HG02763 (cell line): ENCODE data around the gene SETD1B.

Experiments used
- ATAC-seq: cut with Tn5 transposase; IDR thresholded peaks from one replicate; pipeline ENCODE4 v1.9.1; 2021; ENCODE audit warnings: mild to moderate bottlenecking, moderate library complexity; ENCODE audit not compliant: unreplicated experiment

The SETD1B gene

DNA sequence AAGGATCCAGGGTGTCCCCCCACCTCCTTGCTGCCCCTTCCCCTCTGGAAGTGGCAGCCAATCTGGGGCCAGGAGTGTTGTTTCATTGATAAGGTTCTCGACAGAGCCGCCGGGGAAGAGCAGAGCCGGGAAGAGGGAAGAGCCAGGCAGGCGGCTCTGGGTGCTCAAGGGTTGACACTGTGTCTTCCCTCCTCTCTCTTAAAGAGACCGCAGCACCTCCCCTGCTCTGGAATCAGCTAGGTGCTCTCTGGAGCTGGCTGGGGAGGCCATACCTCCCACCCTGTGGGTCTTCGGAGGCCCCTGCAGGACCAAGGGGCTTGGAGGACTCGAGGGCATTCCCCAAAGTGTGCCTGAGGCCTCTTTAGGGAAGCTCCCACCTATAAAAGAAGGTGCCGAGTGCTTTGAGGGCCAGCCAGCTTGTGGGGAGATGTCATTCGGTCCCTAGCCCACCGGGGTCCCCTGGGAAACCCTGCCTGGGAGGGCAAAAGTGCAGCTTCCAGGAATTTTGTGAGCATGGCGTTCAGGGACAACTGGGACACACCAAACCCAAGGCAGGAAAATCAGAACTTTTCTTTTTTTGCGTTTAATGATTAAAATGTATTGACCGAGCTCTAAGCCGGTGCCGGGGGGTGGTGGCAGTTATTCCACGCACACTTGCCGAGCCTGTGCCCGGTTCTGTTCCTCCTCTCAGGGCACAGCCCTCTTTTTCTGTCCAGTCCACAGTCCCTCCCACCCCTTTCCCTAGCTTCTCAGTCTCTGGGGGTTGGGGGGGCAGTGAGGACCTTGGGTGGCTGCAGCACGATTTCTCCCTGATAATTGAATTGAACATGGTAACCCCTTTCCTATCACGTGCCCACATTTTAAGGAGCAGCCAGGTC, 3.0 kb downstream of the SETD1B start:
- ATAC-seq = no peak

DNA sequence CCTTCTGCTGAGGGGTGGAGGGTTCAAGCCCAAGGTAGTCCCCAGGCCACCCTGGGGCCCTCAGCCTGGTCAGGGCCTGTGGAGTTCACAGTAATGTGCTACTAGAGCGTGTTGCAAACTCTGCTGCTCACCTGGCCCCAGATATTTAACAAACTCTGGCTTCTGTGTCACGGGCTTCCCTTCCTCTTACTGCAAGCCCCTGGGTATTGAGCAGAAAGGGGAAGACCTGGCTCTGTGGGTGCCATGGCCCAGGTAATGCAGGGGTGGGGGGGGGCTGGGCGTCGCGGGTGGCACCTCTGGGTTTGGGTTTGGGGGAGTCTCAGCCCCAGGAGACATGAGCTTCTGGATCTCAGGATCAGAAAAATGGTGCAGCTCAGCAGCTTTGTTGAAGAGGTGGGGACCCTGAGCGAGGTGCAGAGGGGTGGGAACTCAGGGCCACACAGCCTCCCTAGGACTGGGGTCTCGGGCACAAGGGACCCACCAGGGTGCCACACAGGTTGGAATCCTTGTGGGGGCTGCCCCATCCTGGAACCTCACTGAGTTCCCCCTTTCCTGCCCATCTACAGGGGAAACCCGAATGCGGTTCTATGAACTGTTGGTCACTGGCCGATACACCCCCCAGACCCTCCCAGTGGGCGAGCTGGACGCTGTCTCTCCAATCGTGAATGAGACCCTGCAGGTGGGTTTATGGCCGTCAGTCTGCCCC, 4.0 kb downstream of the SETD1B start:
- no peak for ATAC-seq

DNA sequence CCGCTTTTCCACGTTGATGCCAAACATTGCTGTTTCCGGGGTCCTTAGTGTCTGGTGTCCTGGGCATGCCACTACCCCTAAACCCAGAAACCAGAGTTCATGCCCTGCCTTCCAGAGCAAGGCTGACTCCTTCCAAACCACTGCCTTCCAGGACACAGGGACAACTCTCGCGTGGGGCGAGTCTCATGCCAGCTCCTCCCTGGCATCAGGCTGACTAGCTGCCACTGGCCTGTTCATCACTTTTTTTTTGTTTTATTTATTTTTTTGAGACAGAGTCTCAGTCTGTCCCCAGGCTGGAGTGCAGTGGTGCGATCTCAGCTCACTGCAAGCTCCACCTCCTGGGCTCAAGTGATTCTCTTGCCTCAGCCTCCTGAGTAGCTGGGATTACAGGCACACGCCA, 4.8 kb downstream of the SETD1B start:
- no peak for ATAC-seq

DNA sequence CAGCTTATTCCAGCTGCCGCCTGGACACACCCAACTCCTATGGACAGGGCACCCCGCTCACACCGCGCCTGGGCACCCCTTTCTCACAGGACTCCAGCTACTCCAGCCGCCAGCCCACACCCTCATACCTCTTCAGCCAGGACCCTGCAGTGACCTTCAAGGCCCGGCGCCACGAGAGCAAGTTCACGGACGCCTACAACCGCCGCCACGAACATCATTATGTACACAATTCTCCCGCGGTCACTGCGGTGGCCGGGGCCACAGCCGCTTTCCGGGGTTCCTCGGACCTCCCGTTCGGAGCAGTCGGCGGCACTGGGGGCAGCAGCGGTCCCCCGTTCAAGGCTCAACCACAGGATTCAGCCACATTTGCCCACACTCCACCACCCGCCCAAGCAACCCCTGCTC, 5.9 kb downstream of the SETD1B start:
- ATAC-seq = no peak

- ATAC-seq = no peak
These were observed 6.5 kb downstream of the SETD1B start for GRCh38 chr12:121810234-121810817.

- ATAC-seq = no peak
These were observed 7.1 kb downstream of the SETD1B start for GRCh38 chr12:121810833-121811433.

DNA sequence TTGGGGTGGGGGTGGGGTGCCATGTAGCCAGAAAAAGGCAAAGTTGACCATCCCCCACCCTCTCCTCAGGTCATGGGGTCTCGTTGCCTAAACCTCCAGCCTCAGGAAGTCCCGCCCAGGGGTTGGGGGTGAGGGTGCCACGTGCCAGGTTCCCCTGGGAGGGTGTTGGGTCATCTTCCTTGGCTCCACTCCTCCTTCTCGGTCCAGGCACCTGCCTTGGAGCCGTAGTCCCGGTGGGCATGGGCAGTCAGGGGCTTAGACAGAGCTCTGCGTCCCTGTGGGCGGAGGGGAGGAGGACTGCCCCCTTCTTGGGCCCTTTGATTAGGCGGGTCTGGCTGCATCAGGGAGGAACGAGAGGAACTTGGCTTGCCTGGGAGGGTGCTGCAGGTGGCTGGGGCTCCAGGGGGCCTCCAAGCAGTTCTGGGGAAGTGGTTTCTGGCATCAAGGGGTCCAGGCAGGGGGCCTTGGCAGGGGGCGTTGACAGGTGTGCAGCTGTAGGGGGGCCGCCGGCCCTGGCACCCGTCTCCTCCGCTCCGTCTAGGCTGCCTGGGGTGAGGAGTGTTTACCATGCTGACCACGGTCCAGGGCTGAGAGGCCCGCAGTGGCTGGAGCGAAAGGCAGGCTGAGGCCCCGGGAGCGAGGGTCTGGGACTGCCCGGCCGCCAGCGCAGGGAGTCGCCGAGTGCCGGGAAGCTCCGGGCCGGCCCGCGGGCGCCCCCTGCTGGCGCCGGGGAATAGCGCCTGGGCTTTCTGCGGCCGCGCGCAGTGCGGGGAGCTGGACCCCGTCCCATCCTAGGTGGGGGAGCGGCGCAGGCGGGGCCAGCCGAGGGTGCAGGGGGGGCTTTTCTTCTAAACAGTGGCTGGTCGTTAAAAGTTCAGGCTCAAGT, 7.9 kb downstream of the SETD1B start:
- ATAC-seq = peak; percentile 60

- peak; percentile 22 for ATAC-seq
These were observed 8.6 kb downstream of the SETD1B start for GRCh38 chr12:121812320-121812871.

DNA sequence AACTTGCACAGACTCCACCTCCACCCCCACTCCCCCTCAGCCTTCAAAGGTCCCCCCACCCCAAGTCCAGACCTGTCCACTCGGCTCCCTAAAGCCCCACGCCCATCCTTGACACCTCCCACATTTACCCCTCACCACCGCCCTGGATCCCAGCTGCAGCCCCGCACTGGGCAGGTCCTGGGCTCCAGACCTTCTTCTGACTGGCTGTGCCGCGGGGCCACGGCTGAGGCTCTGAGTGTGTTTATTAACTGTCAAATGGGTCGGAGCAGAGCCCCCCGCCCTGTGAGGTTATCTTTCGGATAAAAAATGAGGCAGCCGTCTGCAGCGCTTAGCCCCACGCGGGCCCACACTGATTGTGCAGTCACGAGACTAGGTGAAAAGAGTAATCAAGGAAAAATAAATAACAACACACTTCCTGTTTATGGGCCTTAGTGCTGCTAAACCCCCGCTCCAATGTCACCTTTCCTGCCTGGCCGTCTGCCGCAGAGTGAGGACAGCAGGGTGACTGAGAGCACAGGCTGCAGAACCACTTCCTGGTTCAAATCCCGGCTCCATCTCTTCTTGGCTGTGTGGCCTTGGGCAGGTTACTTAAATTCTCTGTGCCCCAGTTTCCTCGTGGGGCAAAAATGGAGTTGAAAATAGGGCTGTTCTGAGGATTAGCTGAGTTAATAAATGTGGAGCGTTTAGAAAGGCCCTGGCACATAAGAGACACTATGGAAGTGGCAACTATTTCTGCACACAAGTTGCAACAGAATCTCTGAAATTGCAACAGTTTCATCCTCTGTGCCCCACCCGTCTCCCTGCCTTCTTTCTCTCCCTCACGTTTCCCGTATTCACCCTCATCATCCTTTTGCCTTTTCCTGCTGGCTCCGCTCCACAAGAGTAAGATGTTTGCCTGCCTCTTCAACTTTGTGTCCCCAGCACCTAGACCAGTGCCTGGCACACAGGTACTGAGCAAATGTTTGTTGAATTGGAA, 9.4 kb downstream of the SETD1B start:
- no peak for ATAC-seq

DNA sequence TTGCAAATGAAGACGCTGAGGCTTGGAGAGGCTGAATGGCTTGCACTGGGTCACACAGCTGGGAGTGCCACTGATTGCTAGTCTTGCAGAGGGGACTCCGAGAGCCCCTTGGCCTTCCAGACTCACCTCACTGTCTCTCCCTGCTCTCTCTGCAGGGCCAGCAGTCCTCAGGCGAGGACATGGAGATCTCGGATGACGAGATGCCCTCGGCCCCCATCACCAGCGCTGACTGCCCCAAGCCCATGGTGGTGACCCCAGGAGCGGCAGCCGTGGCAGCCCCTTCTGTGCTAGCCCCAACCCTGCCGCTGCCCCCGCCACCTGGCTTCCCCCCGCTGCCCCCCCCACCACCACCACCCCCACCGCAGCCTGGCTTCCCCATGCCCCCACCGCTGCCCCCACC, 10.1 kb downstream of the SETD1B start:
- ATAC-seq = no peak

DNA sequence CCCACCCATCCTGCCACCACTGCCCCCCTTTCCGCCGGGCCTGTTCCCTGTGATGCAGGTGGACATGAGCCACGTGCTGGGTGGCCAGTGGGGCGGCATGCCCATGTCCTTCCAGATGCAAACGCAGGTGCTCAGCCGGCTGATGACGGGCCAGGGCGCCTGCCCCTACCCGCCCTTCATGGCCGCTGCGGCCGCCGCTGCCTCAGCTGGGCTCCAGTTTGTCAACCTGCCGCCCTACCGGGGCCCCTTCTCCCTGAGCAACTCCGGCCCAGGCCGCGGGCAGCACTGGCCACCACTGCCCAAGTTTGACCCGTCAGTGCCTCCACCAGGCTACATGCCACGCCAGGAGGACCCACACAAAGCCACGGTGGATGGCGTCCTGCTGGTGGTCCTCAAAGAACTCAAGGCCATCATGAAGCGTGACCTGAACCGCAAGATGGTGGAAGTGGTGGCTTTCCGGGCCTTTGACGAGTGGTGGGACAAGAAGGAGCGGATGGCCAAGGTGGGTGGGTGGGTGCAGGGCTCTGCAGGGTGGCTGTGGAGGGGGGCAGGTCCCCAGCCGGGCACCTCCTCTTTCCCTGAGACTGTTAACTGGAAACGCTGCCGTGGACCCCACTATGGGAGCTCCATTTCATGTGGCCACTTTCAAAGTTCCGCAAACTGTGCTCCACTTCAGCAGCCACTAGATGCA, 10.8 kb downstream of the SETD1B start:
- no peak for ATAC-seq

GRCh38 chr12:121815263-121815662, 11.5 kb downstream of the SETD1B start:
- no peak for ATAC-seq

DNA sequence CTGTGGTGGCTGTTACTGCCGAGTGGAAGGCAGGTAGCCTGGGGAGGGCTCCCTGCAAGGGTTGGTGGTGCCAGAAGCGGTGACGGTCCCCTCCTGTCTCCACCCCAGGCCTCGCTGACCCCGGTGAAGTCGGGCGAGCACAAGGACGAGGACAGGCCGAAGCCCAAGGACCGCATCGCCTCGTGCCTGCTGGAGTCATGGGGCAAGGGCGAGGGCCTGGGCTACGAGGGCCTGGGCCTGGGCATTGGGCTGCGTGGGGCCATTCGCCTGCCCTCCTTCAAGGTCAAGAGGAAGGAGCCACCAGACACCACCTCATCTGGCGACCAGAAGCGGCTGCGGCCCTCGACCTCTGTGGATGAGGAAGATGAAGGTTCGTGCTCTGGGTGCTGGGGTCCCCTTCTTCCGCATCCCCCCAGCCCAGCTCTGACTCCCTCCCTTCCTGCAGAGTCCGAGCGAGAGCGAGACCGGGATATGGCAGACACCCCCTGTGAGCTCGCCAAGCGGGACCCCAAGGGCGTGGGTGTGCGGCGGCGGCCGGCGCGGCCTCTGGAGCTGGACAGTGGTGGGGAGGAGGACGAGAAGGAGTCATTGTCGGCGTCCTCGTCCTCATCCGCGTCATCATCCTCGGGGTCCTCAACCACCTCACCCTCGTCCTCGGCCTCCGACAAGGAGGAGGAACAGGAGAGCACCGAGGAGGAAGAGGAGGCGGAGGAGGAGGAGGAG, 13.3 kb downstream of the SETD1B start:
- ATAC-seq = no peak

- ATAC-seq = no peak
These were observed 13.8 kb downstream of the SETD1B start for GRCh38 chr12:121817648-121818043.

DNA sequence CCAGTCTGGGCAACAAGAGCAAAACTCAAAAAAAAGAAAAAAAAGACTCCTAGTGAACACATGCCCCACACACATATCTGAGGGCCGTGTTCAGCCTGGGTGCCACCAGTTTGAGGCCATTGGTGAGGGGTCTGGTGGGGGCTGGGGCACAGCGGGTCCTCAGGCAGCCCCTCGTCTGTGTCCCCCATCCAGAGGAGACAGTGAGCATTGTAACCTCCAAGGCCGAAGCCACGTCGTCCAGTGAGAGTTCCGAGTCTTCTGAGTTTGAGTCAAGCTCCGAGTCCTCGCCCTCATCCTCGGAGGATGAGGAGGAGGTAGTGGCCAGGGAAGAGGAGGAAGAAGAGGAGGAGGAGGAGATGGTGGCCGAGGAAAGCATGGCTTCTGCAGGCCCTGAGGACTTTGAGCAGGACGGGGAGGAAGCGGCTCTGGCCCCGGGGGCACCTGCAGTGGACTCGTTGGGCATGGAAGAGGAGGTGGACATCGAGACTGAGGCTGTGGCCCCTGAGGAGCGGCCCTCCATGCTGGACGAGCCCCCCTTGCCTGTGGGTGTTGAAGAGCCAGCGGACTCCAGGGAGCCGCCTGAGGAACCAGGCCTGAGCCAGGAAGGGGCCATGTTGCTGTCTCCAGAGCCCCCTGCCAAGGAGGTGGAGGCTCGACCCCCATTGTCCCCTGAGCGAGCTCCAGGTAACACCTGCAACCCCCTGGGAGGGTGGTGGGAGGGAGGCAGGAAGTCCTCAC, 15.6 kb downstream of the SETD1B start:
- no peak for ATAC-seq

DNA sequence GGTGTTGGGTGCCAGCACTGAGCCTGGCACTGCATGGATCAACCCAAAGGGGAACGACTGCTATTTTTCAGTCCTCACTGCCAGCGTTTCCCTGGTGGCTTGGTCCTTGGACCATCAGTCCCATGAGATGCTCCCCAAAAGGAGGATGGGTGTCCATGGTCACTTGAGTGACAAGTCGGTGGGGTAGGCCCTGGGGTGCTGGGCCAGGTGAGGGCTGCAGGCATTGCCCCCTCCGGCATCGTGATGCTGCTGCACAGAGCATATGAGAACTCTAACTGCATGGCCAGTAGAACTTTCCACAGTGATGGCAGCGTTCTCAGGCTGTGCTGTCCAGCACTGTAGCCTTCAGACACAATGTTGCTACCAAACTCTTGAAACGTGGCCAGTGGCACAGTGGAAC, 16.2 kb downstream of the SETD1B start:
- no peak for ATAC-seq
